Stimulated activated CD8-positive, alpha-beta memory T cell treated with anti-CD3 and anti-CD28 coated beads, Interleukin-4, amount 100 ng/mL, for 48 hours (primary cell): Measurements from ENCODE around the gene PIGN.

ENCODE experiments used
- DNase-seq: peaks from one replicate; pipeline ENCODE4 v3.0.0-alpha.2; 2020

PIGN gene

DNA sequence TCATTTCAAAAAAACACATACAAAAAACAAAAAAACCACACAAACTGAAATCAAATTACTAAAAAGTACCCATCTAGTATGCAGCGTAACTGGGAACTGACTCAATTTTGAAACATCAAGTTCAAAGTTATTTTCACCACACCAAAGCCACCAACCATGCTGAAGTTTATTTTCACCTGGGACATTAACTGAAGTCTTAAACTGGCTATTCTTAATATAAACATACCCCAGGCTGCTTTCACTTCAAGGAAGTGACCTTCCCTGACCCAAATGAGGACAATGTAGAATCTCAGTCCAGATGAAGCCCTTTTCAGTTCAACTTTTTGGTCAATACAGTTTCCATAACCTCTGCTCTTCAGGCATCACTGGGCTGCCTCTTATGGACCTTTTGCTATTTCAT lies 84.6 kb downstream of the PIGN start:
- no peak for DNase-seq

DNA sequence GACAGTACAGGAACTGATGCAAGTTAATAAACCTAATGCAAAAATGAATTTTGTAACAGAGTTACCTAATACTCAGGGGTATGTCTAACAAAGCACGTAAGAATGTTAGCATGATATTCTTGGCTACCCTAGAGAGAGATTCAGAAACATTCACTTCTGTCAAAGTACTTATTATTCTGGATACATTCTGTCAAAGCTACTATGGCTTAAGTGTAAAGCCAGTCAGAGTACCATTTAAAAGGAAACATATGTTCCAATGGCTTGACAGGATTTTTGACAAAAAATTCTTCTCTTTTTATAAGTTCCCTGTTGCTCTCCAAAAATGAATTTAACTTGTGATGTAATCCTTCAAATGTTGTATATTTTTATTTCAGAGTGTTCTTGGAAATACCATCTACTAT lies 85.5 kb downstream of the PIGN start:
- no peak for DNase-seq

DNA sequence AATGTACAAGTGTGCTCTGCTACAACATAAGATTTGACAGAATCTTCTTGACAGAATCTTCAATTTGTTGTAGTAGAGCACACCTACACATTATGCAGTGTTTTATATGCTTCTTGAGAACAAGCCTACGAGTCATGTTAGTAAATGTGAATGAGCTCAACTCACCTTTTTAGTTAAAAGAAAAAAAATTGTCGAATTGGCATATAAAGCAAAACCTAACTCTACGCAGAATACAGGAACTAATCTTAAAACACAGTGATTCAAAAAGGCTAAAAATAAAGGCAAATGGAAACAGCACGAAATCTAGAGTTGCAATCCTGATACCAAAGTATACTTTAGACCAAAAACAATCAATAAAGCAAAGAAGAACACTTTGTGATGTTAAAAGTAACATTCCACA lies 87.9 kb downstream of the PIGN start:
- DNase-seq = no peak

DNA sequence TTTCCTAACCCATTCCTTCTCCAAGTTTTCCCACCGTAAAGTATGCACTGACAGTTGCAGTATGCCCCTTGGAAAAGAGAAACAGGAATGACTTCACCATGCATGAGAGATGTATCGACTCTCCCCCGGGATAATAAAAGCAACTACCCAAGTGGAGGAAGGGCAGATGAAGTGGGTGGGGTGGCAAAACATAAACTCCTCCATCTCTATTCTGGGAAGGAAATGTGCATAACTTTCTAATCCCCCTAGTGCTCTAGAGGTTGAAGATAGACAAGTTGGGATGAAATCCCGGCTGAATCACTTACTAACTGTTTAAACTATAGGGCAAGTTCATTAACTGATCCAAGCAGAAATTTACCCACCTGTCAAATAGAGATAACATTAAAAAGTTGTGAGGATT lies 89.2 kb downstream of the PIGN start:
- DNase-seq = no peak

DNA sequence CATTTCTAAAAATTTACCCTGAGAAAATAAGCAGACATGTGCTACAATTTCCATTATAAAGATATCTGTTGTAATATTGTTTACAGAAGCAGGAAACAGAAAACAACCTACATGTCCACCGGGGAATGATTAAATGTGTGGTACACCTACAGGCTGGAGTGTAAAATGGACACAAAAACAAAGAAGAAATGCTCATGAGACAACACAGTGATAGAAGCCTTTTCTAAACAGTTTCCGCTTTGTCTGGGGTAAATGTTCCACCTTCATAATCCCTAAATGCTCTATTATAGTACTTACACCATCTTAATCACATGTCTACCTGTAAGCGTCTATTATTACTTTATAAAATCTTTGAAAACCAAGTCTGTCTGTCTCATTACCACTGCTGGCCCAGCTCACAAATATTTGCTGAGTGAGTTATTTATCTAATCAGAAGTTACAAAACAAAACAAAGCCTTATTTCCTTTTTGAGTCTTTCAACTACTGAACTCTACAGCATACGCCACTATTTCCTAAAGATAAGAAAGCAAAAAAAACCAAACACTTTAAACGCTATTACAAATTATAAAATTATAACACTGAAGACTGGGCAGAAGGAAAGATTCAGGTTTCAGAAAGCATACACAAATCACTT lies 95.3 kb downstream of the PIGN start:
- DNase-seq = no peak

DNA sequence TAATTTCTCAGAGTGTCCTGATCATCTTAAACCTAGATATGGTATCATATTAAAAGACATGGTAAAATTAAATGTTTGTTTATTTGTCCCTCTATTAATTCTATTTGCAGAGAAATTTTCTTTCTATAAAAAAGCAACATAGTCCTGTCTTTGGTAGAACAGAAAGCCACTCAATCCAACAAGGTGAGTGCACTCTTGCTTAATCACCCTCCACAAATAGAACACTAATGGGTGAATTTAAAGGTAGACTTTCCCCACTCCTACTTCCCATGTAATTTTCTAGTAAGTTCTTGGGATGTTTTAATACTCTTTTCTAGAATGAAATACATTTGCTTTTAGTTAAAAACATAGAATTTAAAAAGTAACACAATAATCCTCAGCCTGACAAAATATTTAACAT lies 97.7 kb downstream of the PIGN start:
- DNase-seq = no peak

DNA sequence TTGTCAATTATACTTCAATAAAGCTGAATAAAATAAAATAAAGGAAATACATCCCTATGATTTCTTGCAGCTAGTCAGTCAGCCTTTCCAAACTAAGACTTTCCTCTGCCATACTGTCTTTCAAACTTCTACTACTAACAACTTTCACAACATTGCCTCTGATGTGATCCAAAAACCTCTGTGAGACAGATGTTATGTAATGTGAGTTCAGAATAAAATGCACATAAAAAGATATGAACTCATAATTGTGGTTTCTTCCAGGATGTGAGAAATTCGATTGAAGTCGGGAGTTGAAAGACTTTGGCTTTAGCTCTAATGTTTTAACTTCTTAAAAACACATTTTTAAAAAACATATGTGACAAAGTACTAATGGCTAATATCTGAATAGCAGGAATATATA lies 98.7 kb downstream of the PIGN start:
- no peak for DNase-seq

DNA sequence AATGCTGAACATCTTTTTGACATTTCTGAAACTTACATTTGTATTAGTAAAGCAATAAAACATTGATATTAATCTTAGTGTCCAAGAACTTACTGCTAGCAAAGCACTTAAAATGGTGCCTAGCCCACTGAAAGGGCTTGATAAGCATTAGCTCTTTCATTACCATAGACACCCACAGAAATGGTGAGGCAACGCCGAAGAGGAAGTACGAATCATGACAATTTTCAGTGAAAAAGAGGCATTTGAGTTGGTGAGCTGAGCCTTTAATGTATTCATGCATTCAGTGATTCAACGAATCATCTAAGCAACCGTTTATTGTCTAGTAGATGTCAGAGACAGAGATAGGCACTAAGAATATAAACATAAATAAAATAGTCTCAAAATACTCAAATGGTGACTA lies 101.1 kb downstream of the PIGN start:
- DNase-seq = no peak

DNA sequence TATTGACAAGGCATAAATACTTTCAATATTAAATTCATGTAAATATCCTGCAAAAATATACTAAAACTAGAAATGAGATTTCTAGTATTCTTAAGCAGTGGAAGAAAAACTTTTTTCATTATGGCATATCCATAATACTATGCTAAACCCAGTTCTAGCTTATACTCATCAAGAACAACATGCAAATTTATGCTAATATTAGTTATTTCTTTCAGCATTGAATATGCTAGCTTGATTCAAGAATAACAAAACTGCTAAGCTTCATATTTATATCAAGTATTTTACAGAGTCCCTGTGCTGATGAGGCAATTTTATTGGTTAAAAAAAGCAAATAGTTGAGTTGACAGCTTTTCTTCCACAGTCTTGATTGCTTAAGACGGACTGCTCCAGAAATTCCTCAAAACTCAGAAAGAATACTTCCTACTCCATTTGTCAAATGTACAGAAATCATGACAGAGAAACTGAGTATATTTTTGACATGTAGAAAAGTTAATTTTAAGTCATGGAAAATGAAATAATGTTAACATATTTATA lies 105.0 kb downstream of the PIGN start:
- no peak for DNase-seq

DNA sequence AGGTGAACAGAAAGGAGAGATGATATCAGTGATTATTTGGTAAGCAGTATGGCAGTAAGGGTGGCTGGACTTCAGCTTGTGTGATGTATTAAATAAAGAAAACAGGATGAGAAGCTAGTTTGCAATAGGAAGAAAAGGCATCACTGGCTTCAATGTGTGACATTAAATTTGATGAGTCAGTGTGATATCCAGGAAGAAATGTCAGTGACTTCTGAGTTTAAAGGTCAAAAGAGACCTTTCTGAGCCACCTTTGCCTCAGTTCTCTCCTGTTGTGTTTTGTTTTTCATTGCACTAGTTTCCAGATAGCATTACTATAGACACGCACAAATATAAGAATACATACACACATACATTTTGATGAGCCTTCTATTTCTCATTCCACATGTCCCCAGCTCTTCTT lies 105.6 kb downstream of the PIGN start:
- DNase-seq = no peak

DNA sequence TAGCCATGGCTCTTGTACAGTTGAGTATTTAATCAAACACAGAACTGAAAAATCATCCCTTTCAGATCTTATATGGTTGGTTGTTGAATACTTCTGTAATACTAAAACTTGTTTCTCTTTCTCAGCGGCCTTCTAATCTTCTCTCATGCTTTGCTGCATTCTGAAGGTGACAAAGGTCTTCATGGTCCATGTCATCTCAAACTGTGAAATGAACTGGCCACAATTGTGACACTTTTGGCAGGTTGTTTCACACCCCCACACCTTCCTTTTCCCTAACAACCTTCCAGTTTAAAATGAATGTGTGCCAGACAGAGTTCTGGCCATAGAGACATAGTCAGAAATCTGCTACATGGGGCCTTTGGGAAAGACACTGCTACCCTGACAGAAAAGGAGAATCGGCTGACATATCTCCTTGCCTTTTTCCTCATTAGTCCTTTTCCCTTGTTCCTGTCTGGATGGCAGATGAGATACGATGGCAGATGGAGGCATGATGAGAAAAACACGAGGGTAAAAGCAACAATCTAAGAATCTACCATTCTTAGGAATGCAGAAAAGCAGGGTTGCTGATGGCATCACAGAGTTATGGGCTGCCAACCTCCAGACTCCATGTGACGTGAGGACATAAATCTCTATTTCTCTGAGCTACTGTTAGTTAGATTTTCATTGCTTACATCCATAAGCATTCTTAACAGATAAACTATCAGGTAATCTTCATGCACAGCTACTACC lies 106.5 kb downstream of the PIGN start:
- no peak for DNase-seq

DNA sequence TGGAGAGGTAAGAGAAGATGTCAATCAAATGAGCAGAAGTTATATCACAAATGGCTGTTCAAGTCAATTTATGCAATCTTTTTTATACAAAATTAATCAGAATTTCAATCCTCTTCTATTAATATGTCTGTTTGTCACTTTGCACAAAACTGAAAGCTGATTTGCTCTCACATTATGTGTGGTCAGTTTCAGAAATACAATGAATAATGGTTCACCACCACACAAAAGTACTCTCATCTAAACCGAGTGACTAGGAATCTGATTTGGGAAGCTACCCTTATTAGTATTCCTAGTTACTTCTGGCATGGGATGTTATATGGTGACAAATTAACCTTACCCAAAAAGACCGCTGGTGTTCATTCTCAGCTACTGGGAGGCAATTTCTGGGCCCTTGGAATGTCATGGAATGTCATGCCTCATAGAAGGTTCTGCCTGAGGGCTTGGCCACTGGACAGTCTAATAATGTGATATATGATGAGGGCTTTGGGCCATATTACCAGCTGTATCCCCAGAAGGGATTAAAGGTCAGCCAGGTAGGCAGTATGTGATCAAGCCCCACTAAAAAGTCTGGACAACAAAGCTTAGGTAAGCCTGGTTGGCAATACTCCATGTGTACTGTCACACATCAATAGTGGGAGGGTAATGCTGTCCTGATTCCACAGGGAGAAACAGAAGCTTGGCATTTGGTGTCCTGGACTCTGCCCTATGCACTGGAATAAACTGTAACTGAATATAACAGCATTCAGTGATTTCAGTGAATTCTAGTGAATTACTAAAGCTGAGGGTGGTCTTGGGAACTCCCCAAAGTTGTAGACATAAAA lies 113.2 kb downstream of the PIGN start:
- DNase-seq = no peak

DNA sequence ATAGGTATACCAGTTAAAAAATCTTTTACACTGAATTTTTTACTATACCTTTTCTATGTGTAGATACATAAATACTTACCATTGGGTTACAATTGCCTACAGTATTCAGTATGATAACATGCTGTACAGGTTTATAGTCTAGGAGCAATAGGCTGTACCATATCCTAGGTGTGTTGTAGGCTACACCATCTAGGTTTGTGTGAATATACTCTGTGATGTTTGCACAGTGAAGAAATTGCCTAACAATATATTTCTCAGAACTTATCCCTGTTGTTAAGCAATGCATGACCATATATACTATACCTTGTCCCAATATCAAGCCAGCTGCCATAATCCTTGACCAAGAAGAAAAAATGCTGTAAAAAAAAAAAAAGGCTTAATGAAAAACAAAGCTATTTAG lies 114.5 kb downstream of the PIGN start:
- no peak for DNase-seq

DNA sequence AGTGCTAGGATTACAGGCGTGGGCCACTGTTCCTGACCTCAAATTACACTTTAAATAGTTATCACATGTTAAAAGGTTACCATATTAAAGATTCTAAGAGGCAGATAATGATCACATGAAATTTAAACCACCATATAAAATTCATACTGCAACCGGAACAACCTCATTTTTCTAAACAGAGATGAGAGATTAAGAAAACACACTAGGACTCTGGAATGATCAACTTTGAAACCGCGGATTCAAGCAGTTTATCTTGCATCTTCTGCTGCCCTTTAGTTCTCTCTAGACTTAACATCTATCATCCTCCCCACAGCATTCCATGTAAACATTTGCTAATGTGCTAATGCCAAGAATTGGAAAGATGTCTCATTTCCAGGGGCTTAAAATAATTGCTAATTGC lies 115.8 kb downstream of the PIGN start:
- DNase-seq = no peak

DNA sequence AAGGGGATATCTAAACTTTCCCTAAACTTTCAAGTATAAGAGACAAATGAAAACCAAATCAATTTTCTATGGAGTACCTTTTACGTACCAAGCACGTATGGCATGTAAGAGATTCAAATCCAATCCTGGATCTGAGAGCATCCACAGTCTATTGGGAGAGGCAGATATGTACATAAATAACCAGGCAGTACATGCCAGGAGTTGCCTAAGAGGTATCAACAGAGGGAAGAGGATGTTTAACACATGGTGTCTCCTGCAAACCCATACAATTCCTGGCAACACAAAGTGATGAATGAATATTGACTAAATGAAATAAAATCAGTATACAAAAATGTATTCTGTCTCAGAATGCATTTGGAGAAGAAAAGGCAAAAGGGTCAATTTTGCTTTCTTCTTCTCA lies 116.6 kb downstream of the PIGN start:
- DNase-seq = no peak

DNA sequence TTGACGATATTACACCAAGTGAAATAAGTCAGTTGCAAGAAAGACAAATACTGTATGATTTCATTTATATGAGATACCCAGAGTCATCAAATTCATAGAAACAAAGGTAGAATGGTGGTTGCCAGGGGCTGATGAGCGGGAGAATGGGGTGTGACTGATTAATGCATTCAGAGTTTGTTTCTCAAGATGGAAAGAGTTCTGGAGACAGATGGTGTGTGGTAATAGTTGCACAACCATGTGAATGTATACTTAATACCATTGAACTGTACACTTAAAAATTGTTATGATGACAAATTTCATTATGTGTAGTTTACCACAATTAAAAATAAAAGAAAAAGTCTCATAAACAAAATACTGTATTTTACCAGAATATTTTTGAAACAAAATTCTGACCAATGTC lies 117.3 kb downstream of the PIGN start:
- no peak for DNase-seq

DNA sequence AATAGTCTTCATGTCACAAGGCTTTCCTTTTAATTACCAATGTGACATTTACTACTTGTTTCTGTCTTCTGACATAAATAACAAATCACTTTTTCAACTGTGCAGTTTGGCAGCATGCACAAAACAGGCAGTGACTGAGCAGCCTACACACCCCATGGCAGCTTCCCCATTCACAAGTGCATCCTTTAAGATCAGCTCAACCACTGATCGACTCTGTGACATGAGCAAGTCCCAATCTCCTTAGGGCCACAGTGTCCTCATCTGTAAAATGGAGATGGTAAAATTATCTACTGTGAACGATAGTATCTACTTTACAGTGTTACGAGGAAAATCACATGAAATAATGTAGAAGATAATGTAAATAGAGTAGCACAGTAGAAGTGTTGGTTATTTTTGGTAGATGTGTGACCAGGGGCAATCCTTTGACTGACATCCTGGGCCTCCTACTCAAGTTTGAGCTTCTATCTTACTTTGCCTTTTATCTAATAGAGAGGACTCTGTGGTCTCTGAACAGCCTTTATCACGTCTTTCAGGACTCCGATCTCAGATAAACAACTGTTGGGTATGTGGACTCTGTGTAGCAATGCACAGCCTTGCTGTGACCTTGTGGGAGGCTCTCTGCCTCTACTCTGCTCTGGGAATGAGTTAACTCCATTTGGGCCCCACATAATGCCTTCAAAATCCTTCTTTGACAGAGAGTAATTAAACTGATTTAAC lies 120.6 kb downstream of the PIGN start:
- no peak for DNase-seq

DNA sequence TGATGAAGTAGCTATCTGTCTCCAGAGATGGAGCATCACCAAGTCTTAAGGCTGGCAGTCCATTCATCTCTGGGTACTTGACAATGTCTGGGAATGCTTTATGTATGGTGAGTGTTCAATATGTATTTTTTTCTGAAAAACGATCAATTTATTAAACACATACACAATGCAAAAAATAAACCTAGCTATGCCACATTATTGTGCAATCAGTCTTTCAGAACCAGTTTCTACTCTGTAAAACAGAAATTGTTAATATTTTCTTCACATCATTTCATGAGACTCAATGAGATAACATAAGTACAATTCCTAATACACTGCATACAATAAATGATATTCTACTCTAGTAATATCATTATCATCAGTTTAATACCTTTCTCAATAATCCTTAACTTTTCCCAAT lies 122.5 kb downstream of the PIGN start:
- no peak for DNase-seq

DNA sequence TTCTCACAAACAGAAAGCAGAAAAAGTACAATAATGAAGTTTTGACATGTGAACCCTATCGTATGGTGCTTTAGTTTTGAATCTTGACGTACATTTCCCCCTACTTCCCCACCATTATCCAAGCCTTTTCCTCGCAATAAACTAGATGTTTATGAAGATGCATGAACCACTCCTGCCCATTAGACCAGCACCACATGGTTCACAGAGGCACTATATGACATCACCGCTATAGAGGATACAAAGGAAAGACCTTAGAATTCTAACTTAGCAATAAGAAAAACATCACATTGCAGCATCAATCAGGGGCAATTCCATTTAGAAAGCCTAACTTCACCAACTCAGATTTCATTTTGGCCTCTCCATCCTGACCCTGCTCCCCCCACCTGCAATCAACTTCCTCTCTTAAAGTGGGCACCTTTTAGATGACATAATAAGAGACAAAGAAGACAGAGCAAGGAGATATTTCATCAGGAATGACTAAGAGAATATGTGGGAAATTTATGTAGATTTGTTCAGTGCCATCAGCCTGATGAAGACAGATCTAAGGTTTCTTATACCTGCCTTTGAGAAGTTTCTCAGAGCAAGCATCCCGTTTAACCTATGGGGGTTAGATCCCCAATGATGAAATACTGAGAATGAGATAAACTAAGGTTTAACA lies 124.9 kb downstream of the PIGN start:
- no peak for DNase-seq

DNA sequence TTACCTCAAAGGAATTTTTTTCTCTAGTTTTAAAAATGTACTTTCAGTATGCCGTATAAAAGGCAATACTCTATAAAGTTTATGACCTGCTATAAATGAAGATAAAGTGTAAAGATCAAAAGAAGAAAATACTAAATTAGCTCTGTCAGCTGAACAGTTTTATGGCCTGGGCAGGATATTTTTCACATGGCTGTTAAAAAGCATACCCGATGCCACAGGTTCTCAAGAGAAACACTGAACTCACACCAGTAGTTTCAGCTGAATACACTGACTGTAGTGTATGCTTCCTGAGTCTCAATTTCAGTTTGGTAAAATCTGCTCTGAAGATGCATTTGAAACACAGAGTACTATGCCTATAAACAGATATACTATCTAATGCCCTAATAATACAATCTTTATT lies 126.0 kb downstream of the PIGN start:
- no peak for DNase-seq

DNA sequence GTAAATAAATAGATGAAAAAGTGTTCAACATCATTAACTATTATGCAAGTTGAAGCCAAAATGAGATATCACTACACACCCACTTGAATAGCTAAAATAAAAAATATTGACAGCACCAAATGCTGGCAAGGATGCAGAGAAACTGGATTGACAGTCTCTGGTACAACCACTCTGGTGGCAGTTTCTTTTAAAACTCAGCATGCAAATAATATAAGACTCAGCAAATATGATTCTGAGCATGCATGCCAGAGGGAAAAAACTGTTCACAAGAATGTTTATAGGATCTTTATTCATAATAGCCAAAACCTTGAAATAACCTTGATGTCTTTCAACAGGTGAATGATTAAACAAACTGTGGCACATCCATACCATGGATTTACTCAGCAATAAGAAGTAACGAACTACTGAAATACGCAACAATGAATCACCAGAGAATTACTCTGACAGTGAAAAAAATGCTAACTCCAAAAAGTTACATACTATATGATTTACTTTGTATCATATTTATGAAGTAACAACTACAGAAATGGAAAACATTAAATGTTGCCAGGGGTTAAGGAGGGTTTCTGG lies 131.8 kb downstream of the PIGN start:
- no peak for DNase-seq

DNA sequence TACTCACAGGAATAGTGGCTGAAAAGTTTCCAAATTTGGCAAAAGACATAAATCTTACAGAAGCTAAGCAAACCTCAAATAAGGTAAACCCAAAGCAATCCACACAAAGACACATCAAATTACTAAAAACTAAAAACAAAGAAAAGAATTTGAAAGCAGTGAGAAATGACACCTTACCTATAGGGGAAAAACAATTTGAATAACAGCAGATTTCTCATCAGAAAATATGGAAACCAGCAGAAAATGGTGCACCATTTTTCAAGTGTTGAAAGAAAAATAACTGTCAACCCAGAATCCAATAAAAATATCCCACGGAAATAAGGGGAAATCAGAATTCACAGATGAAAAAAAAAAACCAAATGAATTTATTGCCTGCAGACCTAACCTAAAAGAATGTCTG lies 138.6 kb downstream of the PIGN start:
- DNase-seq = no peak
